ENCODE data around the gene SRGAP3. TPM values are rescaled to one million over a fixed set of nuclear protein-coding genes. Genes with fewer than 3 reads are reported as not detected.

Gene SRGAP3
- total RNA-seq, 4 donors from 2014 or later, result 2.0 to 6.9 (median 4.8) TPM

DNA sequence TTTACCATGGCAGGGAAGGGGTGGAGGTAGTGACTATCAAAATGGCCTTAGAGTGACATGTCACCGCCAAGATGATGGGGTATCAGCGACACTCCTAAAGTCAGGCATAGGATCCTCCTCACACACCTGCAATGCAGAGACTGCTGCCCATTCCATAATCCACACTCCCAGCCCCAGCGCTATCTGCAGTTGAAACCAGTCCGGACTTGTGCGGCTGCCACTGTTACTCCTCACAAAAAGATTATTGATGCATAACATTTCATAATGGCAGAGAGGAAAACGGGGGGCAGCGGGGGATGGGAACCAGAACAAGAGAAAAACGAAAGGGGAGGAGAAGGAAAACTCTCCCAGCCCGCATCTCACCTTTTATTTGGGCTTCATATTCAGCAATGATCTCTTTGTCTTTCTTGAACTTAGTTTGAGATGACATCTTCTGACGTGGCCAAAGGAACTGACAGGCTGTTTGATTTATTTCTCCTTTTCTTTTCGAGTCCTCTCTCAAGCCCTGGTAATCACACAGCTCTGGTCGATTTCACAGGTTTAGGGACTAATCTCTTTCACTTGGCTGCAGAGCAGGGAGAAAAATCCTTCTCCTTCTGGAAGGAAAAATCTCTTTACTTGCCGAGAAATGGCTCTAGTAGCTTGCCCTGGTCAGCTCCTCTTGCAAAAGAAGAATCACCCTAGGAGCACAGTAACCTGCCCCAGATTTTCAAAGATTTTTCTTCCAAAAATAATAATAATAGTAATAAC, 749 bp downstream of the SRGAP3 start:
- Histone ChIP-seq H3K4me3 (peak overlapping the region; percentile 27 to 50), H3K9me3 (no peaks in the 10 kb centered on the region), H3K4me1 (peaks cover 0 to 33% (median 0%) of the 10 kb centered on the region in 3 donors), H3K27me3 (no peaks in the 10 kb centered on the region), H3K27ac (peak overlapping the region in 3 of 4 donors; percentile 33 to 63 (median 45)), H3K36me3 (no peaks in the 10 kb centered on the region)
- TF ChIP-seq EP300 (IDR thresholded peaks at IDR 0.05) (no peak), POLR2A (IDR thresholded peaks at IDR 0.05) (no peak), POLR2AphosphoS5 (IDR thresholded peaks at IDR 0.05) (no peak)
- TF ChIP-seq, protein P1, sequence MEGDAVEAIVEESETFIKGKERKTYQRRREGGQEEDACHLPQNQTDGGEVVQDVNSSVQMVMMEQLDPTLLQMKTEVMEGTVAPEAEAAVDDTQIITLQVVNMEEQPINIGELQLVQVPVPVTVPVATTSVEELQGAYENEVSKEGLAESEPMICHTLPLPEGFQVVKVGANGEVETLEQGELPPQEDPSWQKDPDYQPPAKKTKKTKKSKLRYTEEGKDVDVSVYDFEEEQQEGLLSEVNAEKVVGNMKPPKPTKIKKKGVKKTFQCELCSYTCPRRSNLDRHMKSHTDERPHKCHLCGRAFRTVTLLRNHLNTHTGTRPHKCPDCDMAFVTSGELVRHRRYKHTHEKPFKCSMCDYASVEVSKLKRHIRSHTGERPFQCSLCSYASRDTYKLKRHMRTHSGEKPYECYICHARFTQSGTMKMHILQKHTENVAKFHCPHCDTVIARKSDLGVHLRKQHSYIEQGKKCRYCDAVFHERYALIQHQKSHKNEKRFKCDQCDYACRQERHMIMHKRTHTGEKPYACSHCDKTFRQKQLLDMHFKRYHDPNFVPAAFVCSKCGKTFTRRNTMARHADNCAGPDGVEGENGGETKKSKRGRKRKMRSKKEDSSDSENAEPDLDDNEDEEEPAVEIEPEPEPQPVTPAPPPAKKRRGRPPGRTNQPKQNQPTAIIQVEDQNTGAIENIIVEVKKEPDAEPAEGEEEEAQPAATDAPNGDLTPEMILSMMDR (IDR thresholded peaks at IDR 0.05), result no peak
- WGBS, 2 donors (ENCODE audit: low coverage in 1 of 2), result 9 to 15% methylated on average over 13 of the region's 13 CpGs
- no peak for ATAC-seq

GRCh38 chr3:9247941-9248521, 1.4 kb downstream of the SRGAP3 start:
- Histone ChIP-seq H3K27me3 (no peaks in the 10 kb centered on the region), H3K9me3 (no peaks in the 10 kb centered on the region), H3K4me1 (peaks cover 0 to 33% (median 0%) of the 10 kb centered on the region in 3 donors), H3K27ac (no peak overlapping the region), H3K4me3 (peak overlapping the region in 1 of 2 donors; percentile 50), H3K36me3 (no peaks in the 10 kb centered on the region)
- ATAC-seq, result no peak
- TF ChIP-seq POLR2AphosphoS5 (IDR thresholded peaks at IDR 0.05), result no peak
- no peak for TF ChIP-seq POLR2A (IDR thresholded peaks at IDR 0.05)
- TF ChIP-seq, protein P1 (IDR thresholded peaks at IDR 0.05), result no peak
- TF ChIP-seq EP300 (IDR thresholded peaks at IDR 0.05), result no peak
- 64% methylated on average over 15 of the region's 19 CpGs; no CpG with 5 or more reads in 1 of the 2 donors for WGBS, 2 donors (ENCODE audit: low coverage in 1 of 2)

GRCh38 chr3:9247361-9247940, 2.0 kb downstream of the SRGAP3 start:
- Histone ChIP-seq H3K9me3 (no peaks in the 10 kb centered on the region), H3K4me1 (peaks cover 0 to 33% (median 0%) of the 10 kb centered on the region in 3 donors), H3K27ac (no peak overlapping the region), H3K36me3 (no peaks in the 10 kb centered on the region), H3K27me3 (no peaks in the 10 kb centered on the region), H3K4me3 (peak overlapping the region in 1 of 2 donors; percentile 50)
- TF ChIP-seq POLR2AphosphoS5 (IDR thresholded peaks at IDR 0.05), result no peak
- no peak for TF ChIP-seq EP300 (IDR thresholded peaks at IDR 0.05)
- no peak for TF ChIP-seq POLR2A (IDR thresholded peaks at IDR 0.05)
- TF ChIP-seq, protein P1 (IDR thresholded peaks at IDR 0.05), result no peak
- WGBS, 2 donors (ENCODE audit: low coverage in 1 of 2), result 7 to 83% methylated on average over 2 to 7 of the region's 12 CpGs
- ATAC-seq, result no peak

GRCh38 chr3:9246189-9246588, 3.3 kb downstream of the SRGAP3 start:
- Histone ChIP-seq H3K27me3 (no peaks in the 10 kb centered on the region), H3K9me3 (no peaks in the 10 kb centered on the region), H3K27ac (no peak overlapping the region), H3K4me3 (no peak overlapping the region), H3K36me3 (no peaks in the 10 kb centered on the region), H3K4me1 (peaks cover 0 to 33% (median 0%) of the 10 kb centered on the region in 3 donors)
- TF ChIP-seq POLR2A (IDR thresholded peaks at IDR 0.05), result no peak
- TF ChIP-seq EP300 (IDR thresholded peaks at IDR 0.05), result no peak
- no peak for TF ChIP-seq POLR2AphosphoS5 (IDR thresholded peaks at IDR 0.05)
- TF ChIP-seq, protein P1 (IDR thresholded peaks at IDR 0.05), result no peak
- ATAC-seq, result no peak
- WGBS, 2 donors (ENCODE audit: low coverage in 1 of 2), result 88 to 91% methylated on average over 4 of the region's 4 CpGs

Measured in gastroesophageal sphincter (tissue), 4 donors.